A673 (cell line): ENCODE data around the gene OCLN. TPM values are rescaled to one million over a fixed set of nuclear protein-coding genes. Genes with fewer than 3 reads are reported as not detected.
"Not testable (repeated sequence)": the region's sequence is repeated elsewhere in the genome, so short reads cannot be mapped to it uniquely, and the experiment has no call there.

Experiments
- BruUV-seq: library from RNA; stranded (reverse); fragments of 400-500 nt; replicated peaks from 2 replicates; lab custom pipeline; 2021; lab: Mats Ljungman, UMichigan
- CTCF ChIA-PET: fragments of 300-600 bp; sonication (Branson Sonifier 250); formaldehyde crosslinking; loops from one replicate; lab custom pipeline; 2022; ENCODE audit warnings: antibody characterized with exemption; lab: Charles Lee
- POLR2A ChIA-PET: fragments of 300-600 bp; sonication (Branson Sonifier 250); formaldehyde crosslinking; loops from one replicate; lab custom pipeline; 2022; ENCODE audit warnings: antibody characterized with exemption; ENCODE audit not compliant: low non-redundant PET; lab: Charles Lee
- DNase-seq: peaks from one replicate; pipeline ENCODE4 v3.0.0-alpha.2; 2015; ENCODE audit warnings: low spot score
- H3K27ac ChIP-seq: fragments of 200-600 bp; sonication (generic); 2 replicates; pipeline ENCODE4 v1.5.1; 2016; ENCODE audit warnings: mixed run types, low read depth, mild to moderate bottlenecking, mixed read lengths, antibody characterized with exemption, low read length; ENCODE audit not compliant: poor library complexity, severe bottlenecking
- H3K27me3 ChIP-seq: fragments of 200-600 bp; sonication (generic); replicated peaks from 2 replicates; pipeline ENCODE4 v1.6.1; 2017; ENCODE audit warnings: mixed run types, low read depth, mild to moderate bottlenecking, mixed read lengths, antibody characterized with exemption, low read length; ENCODE audit not compliant: insufficient read depth, poor library complexity
- H3K36me3 ChIP-seq: fragments of 200-600 bp; sonication (generic); 2 replicates; pipeline ENCODE4 v1.6.1; 2016; ENCODE audit warnings: mixed run types, mild to moderate bottlenecking, mixed read lengths, antibody characterized with exemption, low read length; ENCODE audit not compliant: insufficient read depth, poor library complexity, severe bottlenecking
- H3K4me1 ChIP-seq: fragments of 200-600 bp; sonication (generic); 2 replicates; pipeline ENCODE4 v1.6.1; 2017; ENCODE audit warnings: mixed run types, mild to moderate bottlenecking, mixed read lengths, antibody characterized with exemption, low read length; ENCODE audit not compliant: insufficient read depth, poor library complexity, severe bottlenecking
- H3K4me3 ChIP-seq: fragments of 200-600 bp; sonication (generic); 2 replicates; pipeline ENCODE4 v1.5.1; 2016; ENCODE audit warnings: low read depth, mixed run types, mild to moderate bottlenecking, mixed read lengths, low read length; ENCODE audit not compliant: poor library complexity, severe bottlenecking
- H3K9me3 ChIP-seq: fragments of 200-600 bp; sonication (generic); 2 replicates; pipeline ENCODE4 v1.6.1; 2016; ENCODE audit warnings: mixed run types, low read depth, mild to moderate bottlenecking, mixed read lengths, antibody characterized with exemption, low read length; ENCODE audit not compliant: poor library complexity, severe bottlenecking
- CTCF ChIP-seq: fragments of 300-800, 200-600 bp; sonication (generic); conservative IDR thresholded peaks from 2 replicates; pipeline ENCODE4 v1.5.1; 2017; ENCODE audit warnings: low read depth, mild to moderate bottlenecking, antibody characterized with exemption, low read length, moderate library complexity, mixed read lengths
- EZH2 ChIP-seq: fragments of 200-600 bp; sonication (generic); IDR thresholded peaks from 2 replicates; pipeline ENCODE4 v1.6.1; 2017; ENCODE audit warnings: borderline replicate concordance, low read depth, mild to moderate bottlenecking, mixed read lengths, antibody characterized with exemption, low read length; ENCODE audit not compliant: poor library complexity, severe bottlenecking
- intact Hi-C: fragments of 100-400 bp; cut with micrococcal nuclease; formaldehyde crosslinking; loops from one replicate; pipeline ENCODE4 v1.10.0; 2022; ENCODE audit not compliant: unreplicated experiment
- total RNA-seq: library from RNA; stranded (reverse); gene quantifications from 2 replicates; pipeline ENCODE4 v1.2.3, GENCODE V29; 2021

OCLN gene
- total RNA-seq, 1 experiment from 2014 or later = 14.1 TPM

GRCh38 chr5:69531406-69531801, 38.8 kb downstream of the OCLN start:
- intact Hi-C loops = no loop called here
- ChIA-PET CTCF (no interaction called here), POLR2A (no interaction called here)
- no peak for DNase-seq
- TF ChIP-seq EZH2 (no peak), CTCF (no peak)
- no peak overlapping the region for H3K4me3 ChIP-seq
- no peaks in the 10 kb centered on the region for H3K9me3 ChIP-seq
- no TSS peak for BruUV-seq
- H3K27ac ChIP-seq = no peak overlapping the region
- no peaks in the 10 kb centered on the region for H3K36me3 ChIP-seq
- H3K27me3 ChIP-seq = no peaks in the 10 kb centered on the region
- H3K4me1 ChIP-seq = no peaks in the 10 kb centered on the region

GRCh38 chr5:69537911-69538310, 45.3 kb downstream of the OCLN start:
- DNase-seq, H3K27me3 ChIP-seq, H3K4me3 ChIP-seq, H3K9me3 ChIP-seq, H3K27ac ChIP-seq, POLR2A ChIA-PET, CTCF ChIA-PET, BruUV-seq, H3K4me1 ChIP-seq, H3K36me3 ChIP-seq, intact Hi-C loops: not testable (repeated sequence)

- CTCF ChIA-PET, DNase-seq, H3K9me3 ChIP-seq, H3K4me1 ChIP-seq, H3K27me3 ChIP-seq, H3K36me3 ChIP-seq, H3K4me3 ChIP-seq, intact Hi-C loops, H3K27ac ChIP-seq, BruUV-seq, POLR2A ChIA-PET: not testable (repeated sequence)
These were observed 46.1 kb downstream of the OCLN start for GRCh38 chr5:69538735-69539134.

GRCh38 chr5:69541347-69541746, 48.8 kb downstream of the OCLN start:
- intact Hi-C loops, H3K27me3 ChIP-seq, BruUV-seq, H3K27ac ChIP-seq, DNase-seq, H3K4me1 ChIP-seq, H3K36me3 ChIP-seq, POLR2A ChIA-PET, H3K9me3 ChIP-seq, CTCF ChIA-PET, H3K4me3 ChIP-seq: not testable (repeated sequence)

- H3K27ac ChIP-seq, H3K4me3 ChIP-seq, intact Hi-C loops, H3K36me3 ChIP-seq, POLR2A ChIA-PET, BruUV-seq, H3K4me1 ChIP-seq, H3K27me3 ChIP-seq, DNase-seq, CTCF ChIA-PET, H3K9me3 ChIP-seq: not testable (repeated sequence)
These were observed 50.4 kb downstream of the OCLN start for GRCh38 chr5:69542838-69543618.

GRCh38 chr5:69544602-69545001, 52.0 kb downstream of the OCLN start:
- POLR2A ChIA-PET, H3K27ac ChIP-seq, H3K4me1 ChIP-seq, H3K4me3 ChIP-seq, H3K36me3 ChIP-seq, H3K27me3 ChIP-seq, intact Hi-C loops, CTCF ChIA-PET, DNase-seq, BruUV-seq, H3K9me3 ChIP-seq: not testable (repeated sequence)
